WTC11 (cell line): ENCODE data around the gene SF3B2. TPM values are rescaled to one million over a fixed set of nuclear protein-coding genes. Genes with fewer than 3 reads are reported as not detected.
A peak's percentile ranks its signal among the peaks of the same experiment; 100 is the strongest.

Source experiments
- ATAC-seq: fragments of 200-7000 bp; cut with Tn5 transposase; 2 replicates; pipeline ENCODE4 v1.10.0; 2021; ENCODE audit warnings: mild to moderate bottlenecking, moderate library complexity
- Bru-seq: library from RNA; stranded (reverse); fragments of 400-500 nt; gene quantifications from one replicate; lab custom pipeline; 2021; lab: Mats Ljungman, UMichigan
- CTCF ChIA-PET: fragments of 300-600 bp; sonication (Branson Sonifier 250); formaldehyde crosslinking; loops from one replicate; lab custom pipeline; 2021; ENCODE audit warnings: antibody characterized with exemption; lab: Charles Lee
- POLR2A ChIA-PET: fragments of 350-600 bp; sonication (Branson Sonifier 250); formaldehyde crosslinking; loops from one replicate; lab custom pipeline; 2021; ENCODE audit warnings: antibody characterized with exemption; lab: Charles Lee
- DNase-seq: peaks from one replicate; pipeline ENCODE4 v3.0.0; 2021; ENCODE audit warnings: low spot score
- H3K27ac Mint-ChIP-seq: 2 replicates; pipeline ENCODE4 v1.8.0; 2021; ENCODE audit warnings: mixed read lengths
- H3K27me3 Mint-ChIP-seq: 2 replicates; pipeline ENCODE4 v1.8.0; 2021; ENCODE audit warnings: low read depth, mild to moderate bottlenecking, moderate library complexity, mixed read lengths
- H3K36me3 Mint-ChIP-seq: 2 replicates; pipeline ENCODE4 v1.8.0; 2021; ENCODE audit warnings: mixed read lengths
- H3K4me1 Mint-ChIP-seq: 2 replicates; pipeline ENCODE4 v1.8.0; 2022; ENCODE audit warnings: mixed read lengths
- H3K4me3 Mint-ChIP-seq: 2 replicates; pipeline ENCODE4 v1.8.0; 2021; ENCODE audit warnings: mild to moderate bottlenecking, moderate library complexity, mixed read lengths
- H3K9me3 Mint-ChIP-seq: 2 replicates; pipeline ENCODE4 v1.8.0; 2021; ENCODE audit warnings: mixed read lengths
- ATF3 ChIP-seq: sonication (generic); formaldehyde crosslinking; conservative IDR thresholded peaks from 2 replicates; pipeline ENCODE4 v1.8.1; 2022; ENCODE audit warnings: mild to moderate bottlenecking, missing genetic modification reagents
- CTCF ChIP-seq: fragments of 200-600 bp; IDR thresholded peaks from 2 replicates; pipeline ENCODE4 v1.8.0; 2022; ENCODE audit warnings: antibody characterized with exemption
- FOXK1 ChIP-seq: sonication (generic); formaldehyde crosslinking; IDR thresholded peaks from 2 replicates; pipeline ENCODE4 v1.8.0; 2022; ENCODE audit warnings: mild to moderate bottlenecking, moderate library complexity, missing genetic modification reagents
- IRF2 ChIP-seq: sonication (generic); formaldehyde crosslinking; IDR thresholded peaks from 2 replicates; pipeline ENCODE4 v1.8.0; 2022; ENCODE audit warnings: low read depth, missing genetic modification reagents, borderline replicate concordance
- JAZF1 ChIP-seq: fragments of 250-450 bp; sonication (Bioruptor Pico); IDR thresholded peaks from 2 replicates; pipeline ENCODE4 v1.9.0; 2021; ENCODE audit warnings: moderate library complexity, mild to moderate bottlenecking, inconsistent platforms
- KAT7 ChIP-seq: sonication (generic); formaldehyde crosslinking; IDR thresholded peaks from 2 replicates; pipeline ENCODE4 v1.8.1; 2023; ENCODE audit warnings: missing genetic modification reagents, mild to moderate bottlenecking, borderline replicate concordance
- MLX ChIP-seq: sonication (generic); formaldehyde crosslinking; IDR thresholded peaks from 2 replicates; pipeline ENCODE4 v1.8.1; 2023; ENCODE audit warnings: mild to moderate bottlenecking, missing genetic modification reagents, moderate library complexity
- MXD4 ChIP-seq: fragments of 250-450 bp; sonication (Bioruptor Pico); IDR thresholded peaks from 2 replicates; pipeline ENCODE4 v1.8.0; 2021; ENCODE audit warnings: mild to moderate bottlenecking, moderate library complexity, borderline replicate concordance
- NFATC4 ChIP-seq: fragments of 250-450 bp; sonication (Bioruptor Pico); IDR thresholded peaks from 2 replicates; pipeline ENCODE4 v1.9.0; 2021; ENCODE audit warnings: mild to moderate bottlenecking
- NR2C2 ChIP-seq: sonication (generic); formaldehyde crosslinking; IDR thresholded peaks from 2 replicates; pipeline ENCODE4 v1.8.0; 2022; ENCODE audit warnings: mild to moderate bottlenecking, missing genetic modification reagents
- OVOL2 ChIP-seq: fragments of 250-450 bp; sonication (Bioruptor Pico); IDR thresholded peaks from 2 replicates; pipeline ENCODE4 v1.9.0; 2021; ENCODE audit warnings: mild to moderate bottlenecking, borderline replicate concordance
- PRDM15 ChIP-seq: sonication (generic); formaldehyde crosslinking; IDR thresholded peaks from 2 replicates; pipeline ENCODE4 v1.8.0; 2022; ENCODE audit warnings: missing genetic modification reagents
- RORB ChIP-seq: fragments of 250-450 bp; sonication (Bioruptor Pico); IDR thresholded peaks from 2 replicates; pipeline ENCODE4 v1.9.0; 2021; ENCODE audit warnings: mild to moderate bottlenecking
- SMAD3 ChIP-seq: sonication (generic); formaldehyde crosslinking; IDR thresholded peaks from 2 replicates; pipeline ENCODE4 v1.8.0; 2022; ENCODE audit warnings: missing genetic modification reagents, mild to moderate bottlenecking, borderline replicate concordance
- TCF7 ChIP-seq: sonication (generic); formaldehyde crosslinking; IDR thresholded peaks from 2 replicates; pipeline ENCODE4 v1.8.0; 2022; ENCODE audit warnings: mild to moderate bottlenecking, low read depth, missing genetic modification reagents, moderate library complexity
- TEAD1 ChIP-seq: sonication (generic); formaldehyde crosslinking; IDR thresholded peaks from 2 replicates; pipeline ENCODE4 v1.8.0; 2022; ENCODE audit warnings: mild to moderate bottlenecking, missing genetic modification reagents
- USF2 ChIP-seq: sonication (generic); formaldehyde crosslinking; IDR thresholded peaks from 2 replicates; pipeline ENCODE4 v1.8.1; 2023; ENCODE audit warnings: mild to moderate bottlenecking, missing genetic modification reagents, moderate library complexity
- ZMAT4 ChIP-seq: fragments of 250-450 bp; sonication (Bioruptor Pico); IDR thresholded peaks from 2 replicates; pipeline ENCODE4 v1.9.0; 2021; ENCODE audit warnings: mild to moderate bottlenecking
- ZNF121 ChIP-seq: sonication (generic); formaldehyde crosslinking; IDR thresholded peaks from 2 replicates; pipeline ENCODE4 v1.8.0; 2023; ENCODE audit warnings: missing genetic modification reagents
- ZNF219 ChIP-seq: sonication (generic); formaldehyde crosslinking; IDR thresholded peaks from 2 replicates; pipeline ENCODE4 v1.8.0; 2023; ENCODE audit warnings: missing genetic modification reagents, mild to moderate bottlenecking, borderline replicate concordance
- ZNF317 ChIP-seq: sonication (generic); formaldehyde crosslinking; IDR thresholded peaks from 2 replicates; pipeline ENCODE4 v1.8.1; 2023; ENCODE audit warnings: low read depth, mild to moderate bottlenecking, moderate library complexity, missing genetic modification reagents, borderline replicate concordance
- ZNF396 ChIP-seq: fragments of 250-450 bp; sonication (Bioruptor Pico); IDR thresholded peaks from 2 replicates; pipeline ENCODE4 v1.8.0; 2021; ENCODE audit warnings: mild to moderate bottlenecking, moderate library complexity, borderline replicate concordance
- ZNF423 ChIP-seq: fragments of 250-450 bp; sonication (Bioruptor Pico); IDR thresholded peaks from 2 replicates; pipeline ENCODE4 v2.1.2; 2022; ENCODE audit warnings: mild to moderate bottlenecking, moderate library complexity
- ZSCAN18 ChIP-seq: fragments of 250-450 bp; sonication (Bioruptor Pico); IDR thresholded peaks from 2 replicates; pipeline ENCODE4 v2.1.2; 2022; ENCODE audit warnings: mild to moderate bottlenecking, moderate library complexity
- long read RNA-seq, 3 experiments: library from RNA in 1 of 3; library from capped mRNA in 1 of 3; library from polyadenylated mRNA in 1 of 3; unstranded in 2 of 3; stranded (forward) in 1 of 3; transcript quantifications; one replicate each; pipeline ENCODE4 v2.0.0, GENCODE V29; 2021
- total RNA-seq: library from RNA; stranded (reverse); gene quantifications from 3 replicates; pipeline ENCODE4 v1.2.3, GENCODE V29; 2021

SF3B2 gene
- total RNA-seq (235 to 295 TPM (median 251 TPM) in 3 replicates), Bru-seq, nascent RNA (percentile 85 among the genes with signal in this experiment)
- long read RNA-seq, experiment 1, transcript SF3B2-201 (22 exons, 2,903 nt), result major isoform, 1,139 of 1,579 reads
- long read RNA-seq, experiment 1, partial matches to known transcripts, result 106 of 1,579 reads
- long read RNA-seq, experiment 1, other reads (novel, unspliced or antisense), result 334 of 1,579 reads
- long read RNA-seq, experiment 2, transcript SF3B2-201 (22 exons, 2,903 nt), result major isoform, 44 of 276 reads
- long read RNA-seq, experiment 2, partial matches to known transcripts, result 125 of 276 reads
- long read RNA-seq, experiment 2, other reads (novel, unspliced or antisense), result 104 of 276 reads
- long read RNA-seq, experiment 3, transcript SF3B2-201 (22 exons, 2,903 nt), result major isoform, 121 of 245 reads
- long read RNA-seq, experiment 3, partial matches to known transcripts, result 65 of 245 reads
- long read RNA-seq, experiment 3, other reads (novel, unspliced or antisense), result 57 of 245 reads

GRCh38 chr11:66051766-66052663 is at the start of gene SF3B2:
Gene SF3B2 (plus strand): TSS chr11:66052364. CDS start chr11:66052385, 21 bp downstream.
- Mint-ChIP-seq H3K4me1 (peaks cover 35% of the 10 kb centered on the region), H3K9me3 (no peaks in the 10 kb centered on the region), H3K27me3 (no peaks in the 10 kb centered on the region), H3K36me3 (peaks cover 32% of the 10 kb centered on the region), H3K4me3 (peak within 1 kb of the TSS; percentile 100), H3K27ac (peak within 1 kb of the TSS; percentile 98)
- DNase-seq, result peak; percentile 97
- ChIA-PET POLR2A (interaction anchor here (0.5 to 1.9 kb wide), 6 partner anchors 20 to 216 kb away, joined by 3 to 8 read pairs (median 4); partner anchors contain the start of genes FIBP and MUS81), CTCF (interaction anchor here (0.6 to 4.2 kb wide), 12 partner anchors 17 to 746 kb away, joined by 3 to 35 read pairs (median 4); partner anchors contain the start of genes FIBP, PACS1, RAB1B and ZNRD2)
- ATAC-seq, result peak; percentile 95
- TF ChIP-seq ZNF121 (CRISPR knock-in tag) (no peak), ZNF396 (no peak), MLX (no peak), ZNF317 (CRISPR knock-in tag) (no peak), SMAD3 (no peak), ZMAT4 (no peak), FOXK1 (CRISPR knock-in tag) (peak; percentile 85), NR2C2 (no peak; the same call in 1 of the 2 replicates), USF2 (CRISPR knock-in tag) (peak; percentile 56), ZSCAN18 (CRISPR knock-in tag) (no peak), RORB (CRISPR knock-in tag) (no peak), CTCF (no peak), NFATC4 (CRISPR knock-in tag) (no peak), JAZF1 (CRISPR knock-in tag) (no peak), IRF2 (CRISPR knock-in tag) (no peak), PRDM15 (CRISPR knock-in tag) (no peak), ZNF219 (CRISPR knock-in tag) (no peak; the same call in 1 of the 2 replicates), MXD4 (CRISPR knock-in tag) (no peak), OVOL2 (no peak), TEAD1 (CRISPR knock-in tag) (0 out of 2 replicates have a peak, but pooled peaks have one; percentile 9), ZNF423 (CRISPR knock-in tag) (no peak), TCF7 (no peak), ATF3 (CRISPR knock-in tag) (no peak), KAT7 (CRISPR knock-in tag) (no peak)
